Measurements from ENCODE around the gene LYVE1. TPM values are rescaled to one million over a fixed set of nuclear protein-coding genes. Genes with fewer than 3 reads are reported as not detected.
"Not testable (repeated sequence)": the region's sequence is repeated elsewhere in the genome, so short reads cannot be mapped to it uniquely, and the experiment has no call there.

Gene LYVE1, protein sequence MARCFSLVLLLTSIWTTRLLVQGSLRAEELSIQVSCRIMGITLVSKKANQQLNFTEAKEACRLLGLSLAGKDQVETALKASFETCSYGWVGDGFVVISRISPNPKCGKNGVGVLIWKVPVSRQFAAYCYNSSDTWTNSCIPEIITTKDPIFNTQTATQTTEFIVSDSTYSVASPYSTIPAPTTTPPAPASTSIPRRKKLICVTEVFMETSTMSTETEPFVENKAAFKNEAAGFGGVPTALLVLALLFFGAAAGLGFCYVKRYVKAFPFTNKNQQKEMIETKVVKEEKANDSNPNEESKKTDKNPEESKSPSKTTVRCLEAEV
- total RNA-seq, result 9.0 TPM

DNA sequence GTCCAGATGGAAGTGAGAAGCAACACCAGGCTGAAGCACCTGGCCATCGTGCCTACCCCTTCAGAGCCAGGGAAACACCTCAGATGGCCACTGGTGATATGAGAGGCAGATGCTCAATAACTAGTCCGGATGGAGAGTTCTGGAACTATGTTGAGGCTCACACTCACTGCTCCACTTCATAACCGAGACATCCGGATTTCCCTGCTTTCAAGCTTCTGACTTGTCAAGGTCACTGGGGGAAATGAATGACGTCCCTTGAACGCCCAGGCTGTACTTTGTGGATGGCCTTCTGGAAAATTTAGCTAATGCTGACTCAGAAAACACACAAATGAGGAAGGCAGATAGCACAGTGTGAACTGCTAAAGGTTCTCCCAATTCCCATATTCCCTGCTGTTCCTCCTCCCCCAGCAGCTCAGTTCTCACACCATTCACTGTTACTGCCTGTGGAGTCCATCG lies at the start of gene LYVE1:
Gene LYVE1 (minus strand): TSS at position 180 of the 456 bp plus-strand sequence. CDS start 133 bp downstream, at position 47.
- no peak for DNase-seq

DNA sequence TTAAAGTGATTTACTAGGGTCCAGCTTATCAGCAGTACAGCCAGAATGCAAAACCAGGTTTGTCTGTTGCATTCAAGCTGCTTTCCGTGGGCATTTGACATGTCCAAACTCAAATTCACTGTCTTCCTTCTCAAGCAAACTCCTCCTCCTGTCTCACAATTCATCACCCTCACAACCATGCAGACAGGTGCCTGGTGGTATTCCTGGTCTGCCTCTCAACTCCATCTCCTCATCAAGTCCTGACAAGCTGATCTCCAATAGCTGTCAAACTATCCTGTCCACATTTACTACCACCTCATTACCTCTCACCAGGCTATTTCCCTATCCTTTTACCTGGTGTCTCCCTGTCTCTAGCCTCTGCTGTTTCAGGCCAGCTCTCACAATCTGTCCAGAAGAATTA lies 49.1 kb upstream of the LYVE1 start:
- no peak for DNase-seq

DNA sequence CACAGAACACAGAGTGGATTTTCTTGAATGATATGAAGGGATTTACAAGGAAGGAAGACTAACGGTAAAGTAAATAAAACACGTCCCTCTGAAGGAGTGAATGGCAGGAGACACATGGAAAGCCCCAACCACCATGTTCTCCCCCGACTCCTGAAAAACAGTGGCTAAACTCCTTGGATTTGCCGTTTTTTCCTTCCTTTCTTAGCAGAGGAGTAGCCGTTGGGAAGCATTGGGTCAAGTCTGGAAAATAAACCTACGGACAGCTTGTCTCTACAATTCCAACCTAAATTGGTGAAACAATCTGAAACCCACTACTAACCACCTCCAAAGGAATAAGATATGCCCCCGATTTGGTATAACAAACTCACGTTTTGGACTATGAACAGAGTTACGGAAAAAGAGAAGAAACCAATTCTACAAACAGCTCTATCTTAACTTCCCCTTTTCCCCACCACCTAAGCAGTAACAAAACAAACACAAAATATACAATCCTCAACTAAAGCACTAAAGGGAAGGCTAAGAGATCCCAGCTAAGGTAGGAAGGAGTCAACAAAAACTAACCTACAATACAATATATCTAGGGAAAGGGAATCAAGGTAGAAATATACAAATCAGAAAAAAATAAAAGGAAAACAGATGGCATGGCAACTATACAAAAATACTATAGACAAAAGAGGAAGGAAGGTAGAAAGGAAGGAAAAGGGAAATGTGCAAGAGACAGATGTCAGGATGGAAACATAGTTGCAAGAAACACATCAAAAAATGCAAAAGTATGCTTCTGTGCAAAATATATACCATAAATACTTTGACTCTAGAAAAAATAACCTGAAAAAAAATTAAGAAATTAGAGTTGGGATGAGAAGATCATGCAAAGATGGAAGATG lies 43.8 kb upstream of the LYVE1 start:
- DNase-seq, result no peak

GRCh38 chr11:10609636-10610035 lies 41.2 kb upstream of the LYVE1 start:
- DNase-seq, result no peak

- no peak for DNase-seq
These were observed 40.1 kb upstream of the LYVE1 start for GRCh38 chr11:10608584-10608983.

DNA sequence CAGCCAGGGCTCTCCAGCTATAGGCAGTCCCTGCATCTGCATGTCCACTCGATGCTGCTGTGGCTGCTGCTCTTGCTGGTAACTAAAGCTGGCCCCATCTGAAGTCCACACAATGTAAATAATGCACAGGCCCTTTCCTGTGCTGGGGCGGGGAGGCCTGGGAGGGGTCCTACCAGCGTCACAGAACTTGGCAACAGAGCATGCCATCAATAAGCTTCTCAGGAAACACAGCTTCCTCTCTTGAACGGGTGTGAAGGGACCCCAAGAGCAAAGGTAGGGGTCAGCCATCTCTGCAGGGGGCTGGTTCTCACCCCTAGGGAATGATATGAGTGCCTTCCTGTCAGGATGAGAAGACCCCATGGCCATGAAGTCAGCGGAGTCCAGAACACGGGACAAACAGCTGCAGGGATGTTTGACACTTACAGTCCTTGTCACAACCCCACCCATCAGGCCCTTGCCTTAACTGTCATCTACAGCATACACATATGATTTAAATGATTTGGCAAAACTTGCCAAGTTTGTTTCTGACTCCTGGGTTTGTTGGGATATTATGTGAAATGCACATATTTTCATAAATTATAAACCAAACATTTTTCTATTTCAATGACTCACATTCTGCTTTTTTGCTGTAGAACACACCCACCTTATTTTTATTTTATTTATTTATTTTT lies 39.1 kb upstream of the LYVE1 start:
- no peak for DNase-seq

DNA sequence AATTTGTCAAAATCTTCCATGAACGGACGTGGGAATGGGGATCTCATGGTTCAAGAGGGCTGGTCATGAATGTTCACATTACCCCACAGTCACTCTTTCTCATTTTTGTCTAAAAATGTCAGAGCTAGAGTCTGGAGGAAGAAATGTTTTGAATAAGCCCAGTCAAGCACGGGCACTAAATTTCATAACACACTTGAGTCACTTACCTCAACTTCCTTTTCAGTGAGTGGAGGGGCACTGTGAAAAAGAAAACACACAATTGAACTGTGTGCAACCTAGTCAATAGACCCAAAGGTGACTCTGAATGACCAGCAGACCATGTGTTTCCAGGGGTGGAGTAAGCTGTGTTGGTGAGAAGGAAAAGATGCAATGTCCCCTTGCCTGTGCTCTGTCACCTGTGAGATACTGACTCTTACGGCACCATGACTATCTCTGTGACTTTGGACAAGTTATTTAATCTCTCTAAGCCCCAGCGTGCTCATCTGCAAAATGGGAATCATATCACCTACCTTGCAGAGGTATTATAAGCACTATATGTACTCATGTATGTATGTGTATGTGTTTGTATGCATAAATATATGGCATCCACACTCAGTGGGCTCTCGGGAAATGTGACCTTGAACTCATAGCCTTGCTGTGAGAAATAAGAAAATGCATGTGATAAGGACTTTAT lies 38.2 kb upstream of the LYVE1 start:
- no peak for DNase-seq

DNA sequence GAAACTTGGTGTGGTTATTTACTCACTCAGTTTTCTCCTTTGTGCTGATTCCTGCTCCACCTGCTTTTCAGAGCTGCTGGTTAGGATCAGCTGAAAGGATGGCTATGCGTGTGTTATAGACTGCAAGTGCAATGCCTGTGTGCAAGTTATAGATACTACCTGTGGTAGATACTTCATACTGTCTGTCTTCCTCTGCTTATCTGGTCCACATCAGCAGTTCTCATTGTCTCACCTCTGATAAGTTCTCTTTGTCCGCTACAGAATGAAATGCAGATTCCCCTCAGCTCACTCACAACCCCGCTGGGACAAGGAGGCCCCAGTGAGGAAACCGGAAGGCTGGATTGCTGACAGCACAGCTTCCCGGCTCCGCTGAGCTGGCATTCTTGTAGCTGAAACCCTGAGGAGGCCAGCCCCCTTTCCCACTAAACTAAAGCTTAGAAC lies 37.5 kb upstream of the LYVE1 start:
- DNase-seq, result no peak

DNA sequence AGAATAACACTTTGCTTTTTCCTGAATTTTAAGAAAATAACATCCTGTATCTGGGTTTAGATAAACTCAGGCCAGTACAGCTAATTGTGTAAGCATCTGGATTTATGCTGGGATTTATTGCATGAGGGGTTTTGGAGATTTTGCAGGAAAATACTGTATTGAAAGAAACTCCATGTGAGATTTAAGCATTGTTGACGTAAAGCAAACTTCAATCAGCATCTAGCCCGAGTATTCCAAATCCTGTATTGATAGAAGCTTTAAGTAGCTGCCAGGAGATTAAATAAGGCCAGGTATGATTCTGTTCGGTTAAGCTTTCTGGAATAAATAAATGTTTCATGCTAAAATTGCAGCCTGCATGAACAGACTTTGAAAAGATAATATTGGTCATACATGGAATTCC lies 36.3 kb upstream of the LYVE1 start:
- no peak for DNase-seq

GRCh38 chr11:10604340-10604748 lies 35.9 kb upstream of the LYVE1 start:
- no peak for DNase-seq

DNA sequence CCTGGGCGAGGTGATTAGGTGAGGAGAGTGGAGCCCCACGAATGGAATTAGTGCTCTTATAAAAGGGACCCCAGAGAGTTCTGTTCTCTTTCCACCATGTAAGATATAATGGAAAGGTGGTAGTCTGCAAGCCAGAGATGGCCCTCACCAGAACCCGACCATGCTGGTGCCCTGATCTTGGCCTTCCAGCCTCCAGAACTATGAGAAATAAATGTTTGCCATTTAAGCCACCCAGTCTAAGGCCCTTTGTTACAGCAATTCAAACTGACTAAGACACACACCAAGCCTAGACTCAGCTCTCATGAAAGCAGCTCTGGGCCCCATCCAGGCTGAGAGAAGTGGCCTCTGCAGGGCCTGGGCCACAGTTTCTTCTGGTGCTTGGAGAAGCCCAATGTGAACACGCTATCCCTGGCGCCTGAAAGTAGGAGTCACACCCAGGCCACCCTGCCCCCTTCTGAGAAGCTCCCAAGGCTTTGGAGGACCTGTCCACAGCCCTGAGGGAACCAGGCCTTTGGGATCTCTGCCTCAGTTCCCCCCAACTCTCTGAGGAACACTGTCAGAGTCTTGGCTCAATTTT lies 35.3 kb upstream of the LYVE1 start:
- no peak for DNase-seq

GRCh38 chr11:10602945-10603344 lies 34.5 kb upstream of the LYVE1 start:
- DNase-seq, result no peak

- DNase-seq, result no peak
These were observed 33.9 kb upstream of the LYVE1 start for GRCh38 chr11:10602366-10602765.

DNA sequence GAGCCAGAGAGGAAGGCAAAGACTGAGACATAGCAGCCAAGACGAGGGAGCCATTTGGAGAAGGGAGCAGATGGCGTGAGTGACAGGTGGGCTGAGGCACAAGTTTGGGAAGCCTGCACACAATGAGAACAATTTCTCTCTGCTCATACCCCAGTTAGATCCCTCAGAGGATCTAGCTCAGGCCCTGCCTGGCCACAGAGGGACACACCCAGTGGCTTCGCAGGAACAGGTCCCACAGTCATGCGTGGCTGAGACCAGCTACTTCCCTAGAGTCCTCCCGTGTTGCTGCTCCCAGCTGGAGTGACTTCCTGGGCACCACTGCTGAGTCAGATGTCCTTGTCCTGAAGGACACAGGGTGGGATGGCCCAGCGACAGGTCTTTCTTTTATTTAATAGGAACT lies 33.4 kb upstream of the LYVE1 start:
- DNase-seq, result no peak

DNA sequence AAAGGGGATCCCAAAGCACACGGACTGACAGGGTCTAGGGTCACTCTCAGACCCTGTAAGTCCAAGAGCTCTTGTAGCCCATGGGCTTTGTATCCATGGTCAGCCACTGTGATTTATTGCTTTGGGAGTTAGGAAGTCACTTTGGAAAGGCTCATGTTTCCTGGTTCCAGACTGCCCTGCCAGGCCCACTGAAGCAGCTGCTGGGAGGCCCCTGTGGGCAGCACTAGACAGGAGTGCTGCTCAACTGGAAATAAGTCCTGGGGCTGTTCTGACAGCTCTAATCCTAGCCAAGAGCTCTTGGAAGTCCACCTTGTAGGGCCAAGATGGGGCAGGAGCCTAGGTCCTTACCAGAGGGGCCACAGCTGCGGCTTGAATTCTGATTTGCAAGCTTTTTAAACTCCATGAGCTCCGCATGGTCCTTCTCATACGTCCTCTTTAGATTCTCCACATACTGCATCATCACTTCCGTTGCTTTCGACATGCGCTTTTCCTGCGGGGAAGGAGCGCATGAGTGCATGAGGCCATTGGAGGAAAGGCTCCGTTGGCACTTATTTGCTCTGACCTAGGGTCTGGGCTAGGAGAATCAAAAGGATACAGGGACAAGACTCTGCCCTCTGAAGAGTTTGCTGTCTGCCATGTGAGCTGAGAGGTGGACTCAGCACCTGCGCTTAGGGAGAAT lies 32.2 kb upstream of the LYVE1 start:
- no peak for DNase-seq

GRCh38 chr11:10599388-10600175 lies 31.1 kb upstream of the LYVE1 start:
- DNase-seq, result no peak

GRCh38 chr11:10598816-10599215 lies 30.4 kb upstream of the LYVE1 start:
- DNase-seq, result no peak

DNA sequence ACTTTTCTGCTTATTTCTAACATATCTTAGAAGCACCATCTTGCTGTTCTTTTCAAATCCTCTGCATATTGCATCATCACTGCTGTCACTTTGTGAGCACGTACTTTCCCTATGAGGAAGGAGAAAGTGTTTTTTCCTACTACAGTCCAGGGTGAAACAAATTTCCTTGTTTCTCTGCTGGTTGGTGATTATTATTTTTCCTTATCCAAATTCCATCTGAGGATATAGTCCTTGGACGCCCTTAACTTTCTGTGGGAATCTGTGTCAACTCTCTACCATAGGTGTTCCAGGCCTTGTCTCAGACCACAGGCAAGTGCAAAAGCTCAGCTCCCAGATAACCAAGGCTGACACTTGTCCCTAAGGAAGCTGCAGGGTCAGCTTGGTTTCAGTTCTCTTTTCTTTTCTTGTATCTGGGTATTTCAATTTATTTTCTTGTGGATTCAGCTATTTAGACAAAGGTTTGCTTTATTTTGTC lies 29.4 kb upstream of the LYVE1 start:
- no peak for DNase-seq

GRCh38 chr11:10595840-10596239 lies 27.4 kb upstream of the LYVE1 start:
- not testable (repeated sequence) for DNase-seq

- DNase-seq, result no peak
These were observed 25.9 kb upstream of the LYVE1 start for GRCh38 chr11:10594407-10594806.
